Karpas-422 (cell line): ENCODE data around the gene LRP10. TPM values are rescaled to one million over a fixed set of nuclear protein-coding genes. Genes with fewer than 3 reads are reported as not detected.
"Not testable (repeated sequence)": the region's sequence is repeated elsewhere in the genome, so short reads cannot be mapped to it uniquely, and the experiment has no call there.

Experiments used
- DNase-seq: peaks from one replicate; pipeline ENCODE4 v3.0.0-alpha.2; 2015
- H2AFZ ChIP-seq: fragments of 200-600 bp; sonication (generic); 2 replicates; pipeline ENCODE4 v1.6.1; 2014; ENCODE audit warnings: antibody characterized with exemption, low read length, mixed read lengths
- H3K27ac ChIP-seq: fragments of 200-600 bp; sonication (generic); 2 replicates; pipeline ENCODE4 v1.5.1; 2014; ENCODE audit warnings: mild to moderate bottlenecking, low read length, moderate library complexity
- H3K27me3 ChIP-seq: fragments of 200-600 bp; sonication (generic); 2 replicates; pipeline ENCODE4 v1.6.1; 2014; ENCODE audit warnings: low read length, mixed read lengths
- H3K36me3 ChIP-seq: fragments of 200-600 bp; sonication (generic); 2 replicates; pipeline ENCODE4 v1.6.1; 2014; ENCODE audit warnings: low read length, mixed read lengths; ENCODE audit not compliant: insufficient read depth
- H3K4me1 ChIP-seq: fragments of 200-600 bp; sonication (generic); 2 replicates; pipeline ENCODE4 v1.6.1; 2014; ENCODE audit warnings: mild to moderate bottlenecking, low read length, mixed read lengths
- H3K4me2 ChIP-seq: fragments of 200-600 bp; sonication (generic); 2 replicates; pipeline ENCODE4 v1.6.1; 2014; ENCODE audit warnings: low read length, low read depth, mild to moderate bottlenecking; ENCODE audit not compliant: poor library complexity, severe bottlenecking
- H3K4me3 ChIP-seq: fragments of 200-600 bp; sonication (generic); 2 replicates; pipeline ENCODE4 v1.5.1; 2014; ENCODE audit warnings: mild to moderate bottlenecking, antibody characterized with exemption, low read length, mixed read lengths
- H3K79me2 ChIP-seq: fragments of 200-600 bp; sonication (generic); 2 replicates; pipeline ENCODE4 v1.6.1; 2014; ENCODE audit warnings: mild to moderate bottlenecking, low read length, mixed read lengths
- H3K9ac ChIP-seq: fragments of 200-600 bp; sonication (generic); 2 replicates; pipeline ENCODE4 v1.6.0; 2014; ENCODE audit warnings: low read length
- H3K9me2 ChIP-seq: fragments of 200-600 bp; sonication (generic), shearing (Covaris generic); replicated peaks from 2 replicates; pipeline ENCODE4 v1.6.0; 2014; ENCODE audit warnings: mild to moderate bottlenecking, low read length, moderate library complexity; ENCODE audit not compliant: insufficient read depth
- H3K9me3 ChIP-seq: fragments of 300-700, 200-600 bp; sonication (generic); 2 replicates; pipeline ENCODE4 v1.6.1; 2014; ENCODE audit warnings: low read length, mixed read lengths
- H4K20me1 ChIP-seq: fragments of 200-600 bp; sonication (generic); 2 replicates; pipeline ENCODE4 v1.6.1; 2014; ENCODE audit warnings: mild to moderate bottlenecking, antibody characterized with exemption, low read length, low read depth; ENCODE audit not compliant: insufficient read depth
- total RNA-seq: library from RNA; depleted of rRNA; stranded (reverse); fragments of >200 nt; shearing (Covaris generic); gene quantifications from 2 replicates; pipeline ENCODE4 v1.2.3, GENCODE V29; 2014; ENCODE audit warnings: low replicate concordance; rRNA removed

The LRP10 gene
- total RNA-seq: 34.3 and 43.1 TPM in 2 replicates

- 0 out of 2 replicates have a peak, but pooled peaks cover 5% of the 10 kb centered on the region for H3K36me3 ChIP-seq
- DNase-seq: peak; percentile 98
- peak within 1 kb of the TSS; percentile 85 for H3K4me3 ChIP-seq
- peaks cover 8% of the 10 kb centered on the region for H3K79me2 ChIP-seq
- H3K9me3 ChIP-seq: no peaks in the 10 kb centered on the region
- peak within 1 kb of the TSS; percentile 91 for H3K4me2 ChIP-seq
- H3K9me2 ChIP-seq: no peaks in the 10 kb centered on the region
- H3K27me3 ChIP-seq: no peaks in the 10 kb centered on the region
- peaks cover 24% of the 10 kb centered on the region for H3K4me1 ChIP-seq
- H4K20me1 ChIP-seq: peaks cover 5% of the 10 kb centered on the region; the same call in 1 of the 2 replicates
- peak within 1 kb of the TSS; percentile 86 for H3K9ac ChIP-seq
- peak within 1 kb of the TSS; percentile 91 for H3K27ac ChIP-seq
- peak within 1 kb of the TSS; percentile 78 for H2AFZ ChIP-seq
Observed at GRCh38 chr14:22871224-22872032, at the start of gene LRP10. TSS of gene LRP10 (plus strand) at chr14:22871740. CDS start at chr14:22872304, 564 bp downstream.

- H3K9me2 ChIP-seq: no peaks in the 10 kb centered on the region
- DNase-seq: no peak
- no peaks in the 10 kb centered on the region for H4K20me1 ChIP-seq
- H3K9me3 ChIP-seq: no peaks in the 10 kb centered on the region
- H3K9ac ChIP-seq: peak overlapping the region; percentile 55
- no peaks in the 10 kb centered on the region for H3K79me2 ChIP-seq
- H3K4me2 ChIP-seq: peak overlapping the region; percentile 81
- no peak overlapping the region for H2AFZ ChIP-seq
- H3K27ac ChIP-seq: no peak overlapping the region
- H3K4me3 ChIP-seq: peak overlapping the region; percentile 49; the same call in 1 of the 2 replicates
- H3K4me1 ChIP-seq: peaks cover 20% of the 10 kb centered on the region
- no peaks in the 10 kb centered on the region for H3K36me3 ChIP-seq
- no peaks in the 10 kb centered on the region for H3K27me3 ChIP-seq
Observed at GRCh38 chr14:22822016-22822570, 49.4 kb upstream of the LRP10 start.

- Histone ChIP-seq H3K27ac (no peak overlapping the region), H4K20me1 (no peaks in the 10 kb centered on the region), H3K79me2 (no peaks in the 10 kb centered on the region), H3K9ac (peak overlapping the region; percentile 55), H2AFZ (peak overlapping the region; percentile 44; the same call in 1 of the 2 replicates), H3K4me3 (peak overlapping the region; percentile 49), H3K4me1 (peaks cover 24% of the 10 kb centered on the region), H3K36me3 (no peaks in the 10 kb centered on the region), H3K9me3 (no peaks in the 10 kb centered on the region), H3K27me3 (no peaks in the 10 kb centered on the region), H3K9me2 (no peaks in the 10 kb centered on the region), H3K4me2 (peak overlapping the region; percentile 81)
- DNase-seq: peak; percentile 94
Observed at GRCh38 chr14:22822571-22823098, 48.9 kb upstream of the LRP10 start.

- Histone ChIP-seq H3K4me1 (peaks cover 28% of the 10 kb centered on the region), H3K9ac (0 out of 2 replicates have a peak overlapping the region, but pooled peaks have one; percentile 15), H4K20me1 (no peaks in the 10 kb centered on the region), H3K79me2 (peaks cover 1% of the 10 kb centered on the region), H3K9me2 (no peaks in the 10 kb centered on the region), H3K4me3 (no peak overlapping the region), H2AFZ (peak overlapping the region; percentile 44), H3K36me3 (no peaks in the 10 kb centered on the region), H3K4me2 (peak overlapping the region; percentile 10), H3K27ac (no peak overlapping the region), H3K27me3 (no peaks in the 10 kb centered on the region), H3K9me3 (no peaks in the 10 kb centered on the region)
- no peak for DNase-seq
Observed at GRCh38 chr14:22824711-22825359, 46.7 kb upstream of the LRP10 start.

GRCh38 chr14:22829076-22829660, 42.4 kb upstream of the LRP10 start:
- H2AFZ ChIP-seq: peak overlapping the region; percentile 55; the same call in 1 of the 2 replicates
- H3K4me2 ChIP-seq: peak overlapping the region; percentile 90
- peak overlapping the region; percentile 87 for H3K4me3 ChIP-seq
- not testable (repeated sequence) for H3K9me3 ChIP-seq, H3K9me2 ChIP-seq, H4K20me1 ChIP-seq, H3K27me3 ChIP-seq, DNase-seq
- H3K79me2 ChIP-seq: peaks cover 20% of the 10 kb centered on the region
- H3K36me3 ChIP-seq: peaks cover 14% of the 10 kb centered on the region; the same call in 1 of the 2 replicates
- H3K27ac ChIP-seq: peak overlapping the region; percentile 57
- H3K4me1 ChIP-seq: peaks cover 23% of the 10 kb centered on the region
- peak overlapping the region; percentile 81 for H3K9ac ChIP-seq

- H2AFZ ChIP-seq: peak within 1 kb of the TSS; percentile 70
- peak within 1 kb of the TSS; percentile 90 for H3K4me2 ChIP-seq
- H3K27ac ChIP-seq: peak within 1 kb of the TSS; percentile 57
- peak within 1 kb of the TSS; percentile 87 for H3K4me3 ChIP-seq
- H3K9me3 ChIP-seq: no peaks in the 10 kb centered on the region
- peak; percentile 98 for DNase-seq
- H3K9ac ChIP-seq: peak within 1 kb of the TSS; percentile 81
- H3K27me3 ChIP-seq: no peaks in the 10 kb centered on the region
- H4K20me1 ChIP-seq: no peaks in the 10 kb centered on the region
- peaks cover 20% of the 10 kb centered on the region for H3K79me2 ChIP-seq
- peaks cover 15% of the 10 kb centered on the region; the same call in 1 of the 2 replicates for H3K36me3 ChIP-seq
- peaks cover 20% of the 10 kb centered on the region for H3K4me1 ChIP-seq
- H3K9me2 ChIP-seq: no peaks in the 10 kb centered on the region
Observed at GRCh38 chr14:22829661-22830442, 41.7 kb upstream of the LRP10 start, which contains the start of gene MRPL52. TSS of gene MRPL52 (plus strand) at chr14:22829887. CDS start at chr14:22829913, 26 bp downstream.

- peaks cover 20% of the 10 kb centered on the region for H3K79me2 ChIP-seq
- DNase-seq: no peak
- peaks cover 19% of the 10 kb centered on the region for H3K4me1 ChIP-seq
- H3K9me2 ChIP-seq: no peaks in the 10 kb centered on the region
- H3K4me3 ChIP-seq: peak overlapping the region; percentile 87
- no peaks in the 10 kb centered on the region for H3K9me3 ChIP-seq
- H3K27ac ChIP-seq: 0 out of 2 replicates have a peak overlapping the region, but pooled peaks have one; percentile 16
- peak overlapping the region; percentile 90 for H3K4me2 ChIP-seq
- no peak overlapping the region; the same call in 1 of the 2 replicates for H2AFZ ChIP-seq
- H4K20me1 ChIP-seq: no peaks in the 10 kb centered on the region
- H3K36me3 ChIP-seq: peaks cover 15% of the 10 kb centered on the region; the same call in 1 of the 2 replicates
- peak overlapping the region; percentile 81 for H3K9ac ChIP-seq
- H3K27me3 ChIP-seq: no peaks in the 10 kb centered on the region
Observed at GRCh38 chr14:22830443-22831010, 41.0 kb upstream of the LRP10 start.
